HepG2 (cell line): ENCODE data around the gene SEMA4F. TPM values are rescaled to one million over a fixed set of nuclear protein-coding genes. Genes with fewer than 3 reads are reported as not detected.

Source experiments
- ERF ChIP-seq: IDR thresholded peaks from 2 replicates; pipeline ENCODE4 v1.6.1; 2018; ENCODE audit warnings: missing biosample characterization, missing genetic modification reagents
- ESRRA ChIP-seq: sonication (generic); formaldehyde crosslinking; IDR thresholded peaks from 2 replicates; pipeline ENCODE4 v1.5.1; 2020; ENCODE audit warnings: mild to moderate bottlenecking, low read depth, missing genetic modification reagents
- MTA1 ChIP-seq: sonication (generic); formaldehyde crosslinking; IDR thresholded peaks from 2 replicates; pipeline ENCODE4 v1.4.0; 2020; ENCODE audit warnings: missing genetic modification reagents, mild to moderate bottlenecking, borderline replicate concordance
- MXI1 ChIP-seq: IDR thresholded peaks from 3 replicates; pipeline ENCODE4 v1.6.1; 2012; ENCODE audit warnings: low read depth, low read length, inconsistent platforms, borderline replicate concordance
- NCOR1 ChIP-seq: fragments of 200-600 bp; sonication (generic); IDR thresholded peaks from 2 replicates; pipeline ENCODE4 v1.7.0; 2017; ENCODE audit warnings: antibody characterized with exemption, low read length, borderline replicate concordance
- ZBTB38 ChIP-seq: sonication (generic); formaldehyde crosslinking; IDR thresholded peaks from 2 replicates; pipeline ENCODE4 v1.5.1; 2020; ENCODE audit warnings: mild to moderate bottlenecking, missing genetic modification reagents
- ZFY ChIP-seq: sonication (generic); formaldehyde crosslinking; IDR thresholded peaks from 2 replicates; pipeline ENCODE4 v1.4.0; 2020; ENCODE audit warnings: missing genetic modification reagents
- ZNF333 ChIP-seq: sonication (generic); formaldehyde crosslinking; IDR thresholded peaks from 2 replicates; pipeline ENCODE4 v1.4.0; 2020; ENCODE audit warnings: mild to moderate bottlenecking, missing genetic modification reagents, borderline replicate concordance
- ZNF441 ChIP-seq: sonication (generic); formaldehyde crosslinking; IDR thresholded peaks from 2 replicates; pipeline ENCODE4 v1.7.0; 2021; ENCODE audit warnings: missing genetic modification reagents, borderline replicate concordance
- ZNF709 ChIP-seq: sonication (generic); formaldehyde crosslinking; IDR thresholded peaks from 2 replicates; pipeline ENCODE4 v1.5.0; 2020; ENCODE audit warnings: mild to moderate bottlenecking, missing genetic modification reagents
- ZNF749 ChIP-seq: sonication (generic); formaldehyde crosslinking; IDR thresholded peaks from 2 replicates; pipeline ENCODE4 v1.8.0; 2022; ENCODE audit warnings: mild to moderate bottlenecking, missing genetic modification reagents, moderate library complexity, borderline replicate concordance
- ZSCAN30 ChIP-seq: sonication (generic); formaldehyde crosslinking; IDR thresholded peaks from 2 replicates; pipeline ENCODE4 v1.5.0; 2020; ENCODE audit warnings: mild to moderate bottlenecking, missing genetic modification reagents
- polyA plus RNA-seq, 8 experiments: library from polyadenylated mRNA; depleted of rRNA in 3 of 8; stranded (reverse) in 7 of 8; unstranded in 1 of 8; fragments of >200 nt; fragmentation: Illumina TruSeq in 4 of 8; extraction: Trizol in 4 of 8; gene quantifications; 2 replicates each; pipeline versions ENCODE4 v1.2.1 to v1.2.3, GENCODE V29; 2011 to 2016; ENCODE audit warnings: low read depth in 4 of 8, missing spikeins in 1 of 8, mixed read lengths in 1 of 8; ENCODE audit not compliant: insufficient read depth in 1 of 8
- total RNA-seq, 5 experiments: library from RNA; depleted of rRNA; stranded (reverse); fragments of >200 nt; fragmentation: Illumina TruSeq; extraction: Trizol; gene quantifications; 2 replicates each; pipeline ENCODE4 v1.2.3, GENCODE V29; 2016; ENCODE audit warnings: low read depth in 1 of 5
- TF ChIP-seq, protein P1 (sequence below): sonication (generic); formaldehyde crosslinking; IDR thresholded peaks from 2 replicates; pipeline ENCODE4 v1.5.0; 2020; ENCODE audit warnings: missing genetic modification reagents, mild to moderate bottlenecking, borderline replicate concordance
- TF ChIP-seq, protein P2 (sequence below): IDR thresholded peaks from 2 replicates; pipeline ENCODE4 v1.6.1; 2016
- TF ChIP-seq, protein P3 (sequence below): sonication (generic); formaldehyde crosslinking; IDR thresholded peaks from 2 replicates; pipeline ENCODE4 v1.4.0; 2020; ENCODE audit warnings: mild to moderate bottlenecking, missing genetic modification reagents
- TF ChIP-seq, protein P4 (sequence below): sonication (generic); formaldehyde crosslinking; IDR thresholded peaks from 2 replicates; pipeline ENCODE4 v1.5.1; 2020; ENCODE audit warnings: mild to moderate bottlenecking, moderate library complexity, missing genetic modification reagents
- TF ChIP-seq, protein P5 (sequence below): IDR thresholded peaks from 2 replicates; pipeline ENCODE4 v1.6.1; 2016; ENCODE audit warnings: missing compliant biosample characterization, missing genetic modification reagents, borderline replicate concordance
- TF ChIP-seq, protein P6 (sequence below): sonication (generic); formaldehyde crosslinking; IDR thresholded peaks from 2 replicates; pipeline ENCODE4 v1.5.0; 2020; ENCODE audit warnings: missing genetic modification reagents

SEMA4F gene
- total and polyA plus RNA-seq, 2 of the 13 experiments (the other 11 are each of a cell fraction or from before 2014, with no cell fraction given): 7.1 to 10.3 TPM

DNA sequence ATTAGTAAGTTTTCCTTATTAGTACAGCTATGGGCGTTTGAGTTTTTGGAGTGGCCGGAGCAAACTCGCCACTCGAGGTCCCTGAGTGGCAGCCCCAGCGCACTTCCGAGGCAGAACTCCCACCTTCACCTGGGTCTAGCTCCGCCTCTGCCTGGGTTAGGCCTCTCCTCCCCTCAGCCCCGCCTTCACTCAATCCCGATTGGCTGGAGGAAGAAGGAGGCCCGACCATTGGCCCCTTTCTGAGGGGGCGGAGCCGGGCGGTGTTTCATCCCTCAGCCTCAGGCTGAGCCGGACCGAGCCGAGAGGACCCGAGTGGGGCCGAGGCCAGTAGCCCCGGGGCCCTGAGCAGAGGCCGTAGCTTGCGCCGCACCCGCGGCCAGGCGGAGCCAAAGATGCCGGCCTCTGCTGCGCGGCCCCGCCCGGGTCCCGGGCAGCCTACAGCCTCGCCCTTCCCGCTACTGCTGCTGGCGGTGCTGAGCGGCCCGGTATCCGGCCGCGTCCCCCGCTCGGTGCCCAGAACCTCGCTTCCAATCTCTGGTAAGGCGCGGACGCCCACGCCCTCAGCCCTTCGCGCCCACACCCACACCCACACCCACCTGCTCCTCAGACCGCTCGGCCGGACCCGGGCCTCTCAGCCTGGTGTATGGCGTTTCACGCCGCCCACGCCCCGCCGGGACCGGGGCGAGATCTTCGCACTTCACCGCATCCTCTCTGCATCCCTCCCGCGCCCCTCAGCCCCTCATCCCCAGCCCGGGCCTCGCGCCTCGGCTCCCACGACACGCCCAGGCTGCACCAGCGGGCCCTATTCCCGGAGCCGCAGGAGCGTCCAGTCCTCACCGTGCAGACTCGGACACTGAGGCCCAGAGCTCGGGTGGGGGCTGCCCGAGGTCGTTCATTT lies at the start of gene SEMA4F (continued):
- TF ChIP-seq ERF (CRISPR knock-in tag) (peak; percentile 57; the same call in 1 of the 2 replicates), ESRRA (no peak), NCOR1 (no peak), ZBTB38 (CRISPR knock-in tag) (peak; percentile 96), ZNF749 (CRISPR knock-in tag) (no peak), ZNF333 (peak; percentile 86; the same call in 1 of the 2 replicates), ZNF709 (CRISPR knock-in tag) (peak; percentile 39; the same call in 1 of the 2 replicates), ZNF441 (no peak), ZSCAN30 (CRISPR knock-in tag) (no peak), MTA1 (CRISPR knock-in tag) (peak; percentile 63; the same call in 1 of the 2 replicates), ZFY (peak; percentile 86), MXI1 (peak; percentile 28; the same call in 1 of the 3 replicates)
- TF ChIP-seq, protein P1, sequence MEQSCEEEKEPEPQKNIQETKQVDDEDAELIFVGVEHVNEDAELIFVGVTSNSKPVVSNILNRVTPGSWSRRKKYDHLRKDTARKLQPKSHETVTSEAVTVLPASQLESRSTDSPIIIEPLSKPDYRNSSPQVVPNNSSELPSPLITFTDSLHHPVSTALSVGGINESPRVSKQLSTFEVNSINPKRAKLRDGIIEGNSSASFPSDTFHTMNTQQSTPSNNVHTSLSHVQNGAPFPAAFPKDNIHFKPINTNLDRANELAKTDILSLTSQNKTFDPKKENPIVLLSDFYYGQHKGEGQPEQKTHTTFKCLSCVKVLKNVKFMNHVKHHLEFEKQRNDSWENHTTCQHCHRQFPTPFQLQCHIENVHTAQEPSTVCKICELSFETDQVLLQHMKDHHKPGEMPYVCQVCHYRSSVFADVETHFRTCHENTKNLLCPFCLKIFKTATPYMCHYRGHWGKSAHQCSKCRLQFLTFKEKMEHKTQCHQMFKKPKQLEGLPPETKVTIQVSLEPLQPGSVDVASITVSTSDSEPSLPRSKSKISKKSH (CRISPR knock-in tag): 0 out of 2 replicates have a peak, but pooled peaks have one; percentile 12
- TF ChIP-seq, protein P2, sequence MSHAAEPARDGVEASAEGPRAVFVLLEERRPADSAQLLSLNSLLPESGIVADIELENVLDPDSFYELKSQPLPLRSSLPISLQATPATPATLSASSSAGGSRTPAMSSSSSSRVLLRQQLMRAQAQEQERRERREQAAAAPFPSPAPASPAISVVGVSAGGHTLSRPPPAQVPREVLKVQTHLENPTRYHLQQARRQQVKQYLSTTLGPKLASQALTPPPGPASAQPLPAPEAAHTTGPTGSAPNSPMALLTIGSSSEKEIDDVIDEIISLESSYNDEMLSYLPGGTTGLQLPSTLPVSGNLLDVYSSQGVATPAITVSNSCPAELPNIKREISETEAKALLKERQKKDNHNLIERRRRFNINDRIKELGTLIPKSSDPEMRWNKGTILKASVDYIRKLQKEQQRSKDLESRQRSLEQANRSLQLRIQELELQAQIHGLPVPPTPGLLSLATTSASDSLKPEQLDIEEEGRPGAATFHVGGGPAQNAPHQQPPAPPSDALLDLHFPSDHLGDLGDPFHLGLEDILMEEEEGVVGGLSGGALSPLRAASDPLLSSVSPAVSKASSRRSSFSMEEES (CRISPR knock-in tag): no peak
- TF ChIP-seq, protein P3, sequence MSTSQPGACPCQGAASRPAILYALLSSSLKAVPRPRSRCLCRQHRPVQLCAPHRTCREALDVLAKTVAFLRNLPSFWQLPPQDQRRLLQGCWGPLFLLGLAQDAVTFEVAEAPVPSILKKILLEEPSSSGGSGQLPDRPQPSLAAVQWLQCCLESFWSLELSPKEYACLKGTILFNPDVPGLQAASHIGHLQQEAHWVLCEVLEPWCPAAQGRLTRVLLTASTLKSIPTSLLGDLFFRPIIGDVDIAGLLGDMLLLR (CRISPR knock-in tag): peak; percentile 46; the same call in 1 of the 2 replicates
- TF ChIP-seq, protein P4, sequence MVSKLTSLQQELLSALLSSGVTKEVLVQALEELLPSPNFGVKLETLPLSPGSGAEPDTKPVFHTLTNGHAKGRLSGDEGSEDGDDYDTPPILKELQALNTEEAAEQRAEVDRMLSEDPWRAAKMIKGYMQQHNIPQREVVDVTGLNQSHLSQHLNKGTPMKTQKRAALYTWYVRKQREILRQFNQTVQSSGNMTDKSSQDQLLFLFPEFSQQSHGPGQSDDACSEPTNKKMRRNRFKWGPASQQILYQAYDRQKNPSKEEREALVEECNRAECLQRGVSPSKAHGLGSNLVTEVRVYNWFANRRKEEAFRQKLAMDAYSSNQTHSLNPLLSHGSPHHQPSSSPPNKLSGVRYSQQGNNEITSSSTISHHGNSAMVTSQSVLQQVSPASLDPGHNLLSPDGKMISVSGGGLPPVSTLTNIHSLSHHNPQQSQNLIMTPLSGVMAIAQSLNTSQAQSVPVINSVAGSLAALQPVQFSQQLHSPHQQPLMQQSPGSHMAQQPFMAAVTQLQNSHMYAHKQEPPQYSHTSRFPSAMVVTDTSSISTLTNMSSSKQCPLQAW (CRISPR knock-in tag): peak; percentile 22; the same call in 1 of the 2 replicates
- TF ChIP-seq, protein P5, sequence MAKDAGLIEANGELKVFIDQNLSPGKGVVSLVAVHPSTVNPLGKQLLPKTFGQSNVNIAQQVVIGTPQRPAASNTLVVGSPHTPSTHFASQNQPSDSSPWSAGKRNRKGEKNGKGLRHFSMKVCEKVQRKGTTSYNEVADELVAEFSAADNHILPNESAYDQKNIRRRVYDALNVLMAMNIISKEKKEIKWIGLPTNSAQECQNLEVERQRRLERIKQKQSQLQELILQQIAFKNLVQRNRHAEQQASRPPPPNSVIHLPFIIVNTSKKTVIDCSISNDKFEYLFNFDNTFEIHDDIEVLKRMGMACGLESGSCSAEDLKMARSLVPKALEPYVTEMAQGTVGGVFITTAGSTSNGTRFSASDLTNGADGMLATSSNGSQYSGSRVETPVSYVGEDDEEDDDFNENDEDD (CRISPR knock-in tag): peak; percentile 23; the same call in 1 of the 2 replicates
- TF ChIP-seq, protein P6, sequence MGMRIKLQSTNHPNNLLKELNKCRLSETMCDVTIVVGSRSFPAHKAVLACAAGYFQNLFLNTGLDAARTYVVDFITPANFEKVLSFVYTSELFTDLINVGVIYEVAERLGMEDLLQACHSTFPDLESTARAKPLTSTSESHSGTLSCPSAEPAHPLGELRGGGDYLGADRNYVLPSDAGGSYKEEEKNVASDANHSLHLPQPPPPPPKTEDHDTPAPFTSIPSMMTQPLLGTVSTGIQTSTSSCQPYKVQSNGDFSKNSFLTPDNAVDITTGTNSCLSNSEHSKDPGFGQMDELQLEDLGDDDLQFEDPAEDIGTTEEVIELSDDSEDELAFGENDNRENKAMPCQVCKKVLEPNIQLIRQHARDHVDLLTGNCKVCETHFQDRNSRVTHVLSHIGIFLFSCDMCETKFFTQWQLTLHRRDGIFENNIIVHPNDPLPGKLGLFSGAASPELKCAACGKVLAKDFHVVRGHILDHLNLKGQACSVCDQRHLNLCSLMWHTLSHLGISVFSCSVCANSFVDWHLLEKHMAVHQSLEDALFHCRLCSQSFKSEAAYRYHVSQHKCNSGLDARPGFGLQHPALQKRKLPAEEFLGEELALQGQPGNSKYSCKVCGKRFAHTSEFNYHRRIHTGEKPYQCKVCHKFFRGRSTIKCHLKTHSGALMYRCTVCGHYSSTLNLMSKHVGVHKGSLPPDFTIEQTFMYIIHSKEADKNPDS (CRISPR knock-in tag): peak; percentile 24; the same call in 1 of the 2 replicates
